IMR-90 (cell line): ENCODE results near the gene FXYD3. TPM values are rescaled to one million over a fixed set of nuclear protein-coding genes. Genes with fewer than 3 reads are reported as not detected.

Source experiments
- ATAC-seq: fragments of 200-7000 bp; cut with Tn5 transposase; 2 replicates; pipeline ENCODE4 v1.9.1; 2020; ENCODE audit warnings: low read depth, mild to moderate bottlenecking, moderate library complexity
- BruUV-seq: library from RNA; stranded (reverse); fragments of 400-500 nt; replicated peaks from 2 replicates; lab custom pipeline; 2021; lab: Mats Ljungman, UMichigan
- CTCF ChIA-PET: fragments of 300-600 bp; formaldehyde crosslinking; extraction: SDS; loops from one replicate; lab custom pipeline; 2021; ENCODE audit warnings: antibody characterized with exemption; lab: Yijun Ruan, JAX
- POLR2A ChIA-PET: fragments of 300-600 bp; sonication (Branson Sonifier 250); formaldehyde crosslinking; loops from one replicate; lab custom pipeline; 2022; ENCODE audit warnings: antibody characterized with exemption; ENCODE audit not compliant: unreplicated experiment; lab: Charles Lee
- DNase-seq: peaks from one replicate; pipeline ENCODE4 v3.0.0; 2013
- H2AFZ ChIP-seq: replicated peaks from 2 replicates; pipeline ENCODE3; 2013; ENCODE audit warnings: low read length, mild to moderate bottlenecking; ENCODE audit not compliant: poor library complexity
- H2AK5ac ChIP-seq: 2 replicates; pipeline ENCODE4 v1.6.1; 2013; ENCODE audit warnings: low read depth, low read length, inconsistent platforms
- H2AK9ac ChIP-seq: replicated peaks from 2 replicates; pipeline ENCODE3; 2013; ENCODE audit warnings: mild to moderate bottlenecking, low read depth, low read length, moderate library complexity; ENCODE audit not compliant: poor library complexity
- H2BK120ac ChIP-seq: 2 replicates; pipeline ENCODE4 v1.6.1; 2013; ENCODE audit warnings: low read depth, low read length, inconsistent platforms
- H2BK15ac ChIP-seq: 3 replicates; pipeline ENCODE4 v1.6.1; 2013; ENCODE audit warnings: low read depth, low read length, inconsistent platforms
- H2BK20ac ChIP-seq: 2 replicates; pipeline ENCODE4 v1.6.1; 2013; ENCODE audit warnings: low read depth, mild to moderate bottlenecking, inconsistent platforms, low read length, moderate library complexity
- H2BK5ac ChIP-seq: 2 replicates; pipeline ENCODE4 v1.6.1; 2013; ENCODE audit warnings: mild to moderate bottlenecking, low read depth, low read length, inconsistent platforms; ENCODE audit not compliant: poor library complexity, severe bottlenecking
- H3K14ac ChIP-seq: replicated peaks from 2 replicates; pipeline ENCODE4 v1.6.1; 2013; ENCODE audit warnings: low read depth, low read length, inconsistent platforms
- H3K18ac ChIP-seq: 2 replicates; pipeline ENCODE4 v1.6.1; 2013; ENCODE audit warnings: low read depth, low read length, control low read depth
- H3K23ac ChIP-seq: 2 replicates; pipeline ENCODE4 v1.6.1; 2013; ENCODE audit warnings: low read depth, low read length, inconsistent platforms
- H3K27ac ChIP-seq: 2 replicates; pipeline ENCODE4 v1.5.1; 2013; ENCODE audit warnings: mild to moderate bottlenecking, control low read depth, low read length; ENCODE audit not compliant: insufficient read depth
- H3K27me3 ChIP-seq: 2 replicates; pipeline ENCODE4 v1.6.1; 2013; ENCODE audit warnings: low read length; ENCODE audit not compliant: control insufficient read depth, insufficient read depth
- H3K36me3 ChIP-seq: 2 replicates; pipeline ENCODE4 v1.6.1; 2013; ENCODE audit warnings: low read length, mixed read lengths; ENCODE audit not compliant: control insufficient read depth, insufficient read depth
- H3K4ac ChIP-seq: 2 replicates; pipeline ENCODE4 v1.6.1; 2013; ENCODE audit warnings: low read depth, low read length, inconsistent platforms
- H3K4me1 ChIP-seq: 2 replicates; pipeline ENCODE4 v1.6.1; 2013; ENCODE audit warnings: low read length, mixed read lengths; ENCODE audit not compliant: control insufficient read depth, insufficient read depth
- H3K4me2 ChIP-seq: 2 replicates; pipeline ENCODE4 v1.6.1; 2013; ENCODE audit warnings: low read depth, mild to moderate bottlenecking, control low read depth, low read length, moderate library complexity
- H3K4me3 ChIP-seq: 2 replicates; pipeline ENCODE4 v1.5.1; 2013; ENCODE audit warnings: low read depth, mild to moderate bottlenecking, control low read depth, low read length, moderate library complexity; ENCODE audit not compliant: insufficient read depth
- H3K56ac ChIP-seq: 2 replicates; pipeline ENCODE4 v1.6.1; 2013; ENCODE audit warnings: low read length, inconsistent platforms; ENCODE audit not compliant: insufficient read depth; ENCODE audit errors: extremely low read depth
- H3K79me1 ChIP-seq, 2 experiments: 2 replicates each; pipeline ENCODE4 v1.6.1; 2013; ENCODE audit warnings: low read length in 2 of 2, inconsistent platforms in 1 of 2, low read depth in 1 of 2
- H3K9ac ChIP-seq: 2 replicates; pipeline ENCODE4 v1.6.1; 2013; ENCODE audit warnings: low read depth, low read length, control low read depth
- H3K9me1 ChIP-seq: 2 replicates; pipeline ENCODE4 v1.6.1; 2013; ENCODE audit warnings: low read length, inconsistent platforms; ENCODE audit not compliant: insufficient read depth
- H3K9me3 ChIP-seq: 2 replicates; pipeline ENCODE4 v1.6.1; 2013; ENCODE audit warnings: low read length; ENCODE audit not compliant: control insufficient read depth, insufficient read depth
- H4K20me1 ChIP-seq: 2 replicates; pipeline ENCODE4 v1.6.1; 2013; ENCODE audit warnings: low read length, inconsistent platforms; ENCODE audit not compliant: insufficient read depth
- H4K5ac ChIP-seq: 2 replicates; pipeline ENCODE4 v1.6.1; 2013; ENCODE audit warnings: mild to moderate bottlenecking, low read depth, low read length, control low read depth
- H4K8ac ChIP-seq, 2 experiments: 2 replicates each; pipeline ENCODE4 v1.6.1; 2013; ENCODE audit warnings: low read depth in 2 of 2, low read length in 2 of 2, control low read depth in 1 of 2, inconsistent platforms in 1 of 2
- H4K91ac ChIP-seq: 2 replicates; pipeline ENCODE4 v1.6.1; 2013; ENCODE audit warnings: low read depth, low read length, inconsistent platforms; ENCODE audit not compliant: insufficient read depth
- BHLHE40 ChIP-seq: fragments of 150-350 bp; IDR thresholded peaks from 2 replicates; pipeline ENCODE4 v1.6.1; 2016; ENCODE audit warnings: mild to moderate bottlenecking, low read depth, low read length
- CEBPB ChIP-seq: IDR thresholded peaks from 2 replicates; pipeline ENCODE4 v1.6.1; 2012; ENCODE audit warnings: low read depth, low read length, improper control_type of control experiment
- CHD1 ChIP-seq: IDR thresholded peaks from 2 replicates; pipeline ENCODE4 v1.6.1; 2012; ENCODE audit warnings: low read depth, low read length, improper control_type of control experiment
- FOS ChIP-seq: fragments of 150-350 bp; IDR thresholded peaks from 2 replicates; pipeline ENCODE4 v1.6.1; 2016; ENCODE audit warnings: low read depth, low read length
- MAZ ChIP-seq: IDR thresholded peaks from 2 replicates; pipeline ENCODE4 v1.6.1; 2012; ENCODE audit warnings: low read depth, mild to moderate bottlenecking, low read length, improper control_type of control experiment, moderate library complexity, borderline replicate concordance
- MXI1 ChIP-seq: IDR thresholded peaks from 2 replicates; pipeline ENCODE4 v1.6.1; 2012; ENCODE audit warnings: low read depth, mild to moderate bottlenecking, low read length, moderate library complexity, borderline replicate concordance
- NFE2L2 ChIP-seq: fragments of 150-350 bp; IDR thresholded peaks from 2 replicates; pipeline ENCODE4 v1.6.1; 2016; ENCODE audit warnings: low read depth, mild to moderate bottlenecking, low read length
- POLR2A ChIP-seq: IDR thresholded peaks from 2 replicates; pipeline ENCODE4 v1.6.1; 2012; ENCODE audit warnings: mild to moderate bottlenecking, low read depth, low read length
- RAD21 ChIP-seq: IDR thresholded peaks from 2 replicates; pipeline ENCODE4 v1.6.1; 2012; ENCODE audit warnings: low read length, improper control_type of control experiment
- RFX5 ChIP-seq: IDR thresholded peaks from 2 replicates; pipeline ENCODE4 v1.8.0; 2012; ENCODE audit warnings: low read depth, mild to moderate bottlenecking, low read length, moderate library complexity
- USF2 ChIP-seq: fragments of 150-350 bp; IDR thresholded peaks from 2 replicates; pipeline ENCODE4 v1.6.1; 2017; ENCODE audit warnings: mild to moderate bottlenecking, antibody characterized with exemption, low read length, low read depth
- WGBS, 2 experiments: methylation state at CpG; one replicate each; pipeline versions ENCODE4 v1.1.5 to v1.1.7; 2013; ENCODE audit warnings: missing lambda C conversion rate in 2 of 2; ENCODE audit not compliant: insufficient read length in 1 of 2; ENCODE audit errors: extremely low coverage in 2 of 2; 5-methylcytosine and 5-hydroxymethylcytosine counted together
- dilution Hi-C: fragments of 300-500 bp; cut with HindIII; formaldehyde crosslinking; loops from one replicate; pipeline ENCODE4 v1.14.3; 2018; ENCODE audit warnings: low sequenced_read_pairs; ENCODE audit not compliant: unreplicated experiment
- in situ Hi-C: fragments of 300-500 bp; cut with MboI; formaldehyde crosslinking; loops from 3 replicates; pipeline ENCODE4 v1.14.3; 2019; ENCODE audit warnings: low sequenced_read_pairs, inconsistent platforms, mixed read lengths
- intact Hi-C: fragments of 100-400 bp; cut with micrococcal nuclease; formaldehyde crosslinking; loops from 2 replicates; pipeline ENCODE4 v1.10.0; 2022
- polyA plus RNA-seq, 3 experiments: library from polyadenylated mRNA; depleted of rRNA; stranded (reverse); fragments of >200 nt; gene quantifications; 2 replicates each; pipeline ENCODE4 v1.2.3, GENCODE V29; 2012; ENCODE audit warnings: low replicate concordance in 1 of 3
- total RNA-seq: library from RNA; depleted of rRNA; stranded (reverse); fragments of >200 nt; gene quantifications from 2 replicates; pipeline ENCODE4 v1.2.3, GENCODE V29; 2012
- TF ChIP-seq, protein P1 (sequence below): conservative IDR thresholded peaks from 2 replicates; pipeline ENCODE4 v1.5.1; 2012; ENCODE audit warnings: mild to moderate bottlenecking, low read depth, low read length, improper control_type of control experiment
- TF ChIP-seq, protein P2 (sequence below): fragments of 150-350 bp; IDR thresholded peaks from 2 replicates; pipeline ENCODE4 v1.6.1; 2016; ENCODE audit warnings: low read depth, mild to moderate bottlenecking, low read length, moderate library complexity, borderline replicate concordance

The FXYD3 gene
- total and polyA plus RNA-seq, 2 of the 4 experiments (the other 2 are of a cell fraction): not detected

- H3K9me3 ChIP-seq: no peaks in the 10 kb centered on the region
- H2BK5ac ChIP-seq: no peak overlapping the region
- no peak overlapping the region for H3K18ac ChIP-seq
- no peak overlapping the region for H2AFZ ChIP-seq
- no peak overlapping the region for H3K4ac ChIP-seq
- H2BK15ac ChIP-seq: no peak overlapping the region
- no peaks in the 10 kb centered on the region for H4K20me1 ChIP-seq
- H3K79me1 ChIP-seq: no peaks in the 10 kb centered on the region
- no peak overlapping the region for H2AK9ac ChIP-seq
- H3K36me3 ChIP-seq: no peaks in the 10 kb centered on the region
- ChIA-PET CTCF (interaction anchor here (0.6 to 1.8 kb wide), 2 partner anchors 31 to 1985 kb away, joined by 8 read pairs; no protein-coding TSS in a partner anchor), POLR2A (no interaction called here)
- H4K5ac ChIP-seq: no peak overlapping the region
- peaks cover 3% of the 10 kb centered on the region; the same call in 1 of the 2 replicates for H3K27me3 ChIP-seq
- TF ChIP-seq MAZ (no peak), NFE2L2 (no peak), BHLHE40 (no peak), CEBPB (no peak), RFX5 (no peak), CHD1 (no peak), FOS (no peak), USF2 (no peak), POLR2A (no peak), MXI1 (no peak), RAD21 (no peak)
- TF ChIP-seq, protein P1, sequence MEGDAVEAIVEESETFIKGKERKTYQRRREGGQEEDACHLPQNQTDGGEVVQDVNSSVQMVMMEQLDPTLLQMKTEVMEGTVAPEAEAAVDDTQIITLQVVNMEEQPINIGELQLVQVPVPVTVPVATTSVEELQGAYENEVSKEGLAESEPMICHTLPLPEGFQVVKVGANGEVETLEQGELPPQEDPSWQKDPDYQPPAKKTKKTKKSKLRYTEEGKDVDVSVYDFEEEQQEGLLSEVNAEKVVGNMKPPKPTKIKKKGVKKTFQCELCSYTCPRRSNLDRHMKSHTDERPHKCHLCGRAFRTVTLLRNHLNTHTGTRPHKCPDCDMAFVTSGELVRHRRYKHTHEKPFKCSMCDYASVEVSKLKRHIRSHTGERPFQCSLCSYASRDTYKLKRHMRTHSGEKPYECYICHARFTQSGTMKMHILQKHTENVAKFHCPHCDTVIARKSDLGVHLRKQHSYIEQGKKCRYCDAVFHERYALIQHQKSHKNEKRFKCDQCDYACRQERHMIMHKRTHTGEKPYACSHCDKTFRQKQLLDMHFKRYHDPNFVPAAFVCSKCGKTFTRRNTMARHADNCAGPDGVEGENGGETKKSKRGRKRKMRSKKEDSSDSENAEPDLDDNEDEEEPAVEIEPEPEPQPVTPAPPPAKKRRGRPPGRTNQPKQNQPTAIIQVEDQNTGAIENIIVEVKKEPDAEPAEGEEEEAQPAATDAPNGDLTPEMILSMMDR: no peak
- TF ChIP-seq, protein P2, sequence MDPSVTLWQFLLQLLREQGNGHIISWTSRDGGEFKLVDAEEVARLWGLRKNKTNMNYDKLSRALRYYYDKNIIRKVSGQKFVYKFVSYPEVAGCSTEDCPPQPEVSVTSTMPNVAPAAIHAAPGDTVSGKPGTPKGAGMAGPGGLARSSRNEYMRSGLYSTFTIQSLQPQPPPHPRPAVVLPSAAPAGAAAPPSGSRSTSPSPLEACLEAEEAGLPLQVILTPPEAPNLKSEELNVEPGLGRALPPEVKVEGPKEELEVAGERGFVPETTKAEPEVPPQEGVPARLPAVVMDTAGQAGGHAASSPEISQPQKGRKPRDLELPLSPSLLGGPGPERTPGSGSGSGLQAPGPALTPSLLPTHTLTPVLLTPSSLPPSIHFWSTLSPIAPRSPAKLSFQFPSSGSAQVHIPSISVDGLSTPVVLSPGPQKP: no peak
- intact Hi-C loops (no loop called here), dilution Hi-C loops (no loop called here), in situ Hi-C loops (no loop called here)
- H3K4me1 ChIP-seq: no peaks in the 10 kb centered on the region
- no peak overlapping the region for H3K9ac ChIP-seq
- BruUV-seq: no TSS peak
- no peak overlapping the region for H3K14ac ChIP-seq
- H2BK120ac ChIP-seq: no peak overlapping the region
- no peak overlapping the region for H4K8ac ChIP-seq
- H2AK5ac ChIP-seq: no peak overlapping the region
- H3K27ac ChIP-seq: no peak overlapping the region
- 84% methylated on average over 23 of the region's 29 CpGs; no CpG with 5 or more reads in 1 of the 2 experiments for WGBS, 2 experiments
- ATAC-seq (no peak), DNase-seq (no peak)
- H3K9me1 ChIP-seq: no peaks in the 10 kb centered on the region
- no peak overlapping the region for H2BK20ac ChIP-seq
- no peak overlapping the region for H3K56ac ChIP-seq
- no peak overlapping the region for H3K4me2 ChIP-seq
- H3K4me3 ChIP-seq: no peak overlapping the region
- H4K91ac ChIP-seq: no peak overlapping the region
- no peak overlapping the region for H3K23ac ChIP-seq
Observed at GRCh38 chr19:35098413-35099049, 17.1 kb upstream of the FXYD3 start.
